ENCODE data around the gene ACOX3.

The ACOX3 gene

GRCh38 chr4:8411351-8412180 lies 29.0 kb downstream of the ACOX3 start:
- TF ChIP-seq CTCF (IDR thresholded peaks at IDR 0.05; ENCODE audit: insufficient read depth, low read depth, low read length, missing control alignments), result no peak
- no peak for DNase-seq (ENCODE audit: low read depth)
- H3K4me3 ChIP-seq (ENCODE audit: low read length), result no peak overlapping the region

- DNase-seq (ENCODE audit: low read depth), result peak; percentile 76
Measured at GRCh38 chr4:8410641-8411271, 29.8 kb downstream of the ACOX3 start.

GRCh38 chr4:8410066-8410625 lies 30.4 kb downstream of the ACOX3 start:
- TF ChIP-seq CTCF (IDR thresholded peaks at IDR 0.05; ENCODE audit: insufficient read depth, low read depth, low read length, missing control alignments), result no peak
- no peak for DNase-seq (ENCODE audit: low read depth)
- H3K4me3 ChIP-seq (ENCODE audit: low read length), result no peak overlapping the region

More at GRCh38 chr4:8410641-8411271, 29.8 kb downstream of the ACOX3 start:
- no peak for TF ChIP-seq CTCF (IDR thresholded peaks at IDR 0.05; ENCODE audit: insufficient read depth, low read depth, low read length, missing control alignments)
- H3K4me3 ChIP-seq (ENCODE audit: low read length), result no peak overlapping the region

- no peak overlapping the region for H3K4me3 ChIP-seq (ENCODE audit: low read length)
- peak; percentile 10 for DNase-seq (ENCODE audit: low read depth)
- no peak for TF ChIP-seq CTCF (IDR thresholded peaks at IDR 0.05; ENCODE audit: insufficient read depth, low read depth, low read length, missing control alignments)
Measured at GRCh38 chr4:8409264-8410065, 31.1 kb downstream of the ACOX3 start.

GRCh38 chr4:8407756-8408155 lies 32.8 kb downstream of the ACOX3 start:
- no peak for TF ChIP-seq CTCF (IDR thresholded peaks at IDR 0.05; ENCODE audit: insufficient read depth, low read depth, low read length, missing control alignments)
- H3K4me3 ChIP-seq (ENCODE audit: low read length), result no peak overlapping the region
- no peak for DNase-seq (ENCODE audit: low read depth)

- no peak overlapping the region for H3K4me3 ChIP-seq (ENCODE audit: low read length)
- DNase-seq (ENCODE audit: low read depth), result no peak
- no peak for TF ChIP-seq CTCF (IDR thresholded peaks at IDR 0.05; ENCODE audit: insufficient read depth, low read depth, low read length, missing control alignments)
Measured at GRCh38 chr4:8407316-8407715, 33.2 kb downstream of the ACOX3 start.
